WTC11 (cell line): ENCODE data around the gene RECK. TPM values are rescaled to one million over a fixed set of nuclear protein-coding genes. Genes with fewer than 3 reads are reported as not detected.

ENCODE experiments used
- AFF4 ChIP-seq: sonication (generic); formaldehyde crosslinking; IDR thresholded peaks from 2 replicates; pipeline ENCODE4 v1.8.1; 2023; ENCODE audit warnings: mild to moderate bottlenecking, missing genetic modification reagents, borderline replicate concordance
- ATF1 ChIP-seq: sonication (generic); formaldehyde crosslinking; IDR thresholded peaks from 2 replicates; pipeline ENCODE4 v1.8.1; 2023; ENCODE audit warnings: mild to moderate bottlenecking, moderate library complexity, missing genetic modification reagents
- ELF4 ChIP-seq: sonication (generic); formaldehyde crosslinking; IDR thresholded peaks from 2 replicates; pipeline ENCODE4 v1.8.1; 2022; ENCODE audit warnings: low read depth, mild to moderate bottlenecking, moderate library complexity, missing genetic modification reagents
- FOXK1 ChIP-seq: sonication (generic); formaldehyde crosslinking; IDR thresholded peaks from 2 replicates; pipeline ENCODE4 v1.8.0; 2022; ENCODE audit warnings: mild to moderate bottlenecking, moderate library complexity, missing genetic modification reagents
- GTF2I ChIP-seq: fragments of 250-450 bp; sonication (Bioruptor Pico); conservative IDR thresholded peaks from 2 replicates; pipeline ENCODE4 v1.4.0; 2021; ENCODE audit warnings: mild to moderate bottlenecking
- HMGA2 ChIP-seq: fragments of 250-450 bp; sonication (Bioruptor Pico); IDR thresholded peaks from 2 replicates; pipeline ENCODE4 v1.4.0; 2021; ENCODE audit warnings: mild to moderate bottlenecking, moderate library complexity
- HMGXB4 ChIP-seq: sonication (generic); formaldehyde crosslinking; IDR thresholded peaks from 2 replicates; pipeline ENCODE4 v1.8.1; 2023; ENCODE audit warnings: mild to moderate bottlenecking, moderate library complexity, missing genetic modification reagents
- MAX ChIP-seq: sonication (generic); formaldehyde crosslinking; IDR thresholded peaks from 2 replicates; pipeline ENCODE4 v1.8.0; 2022; ENCODE audit warnings: mild to moderate bottlenecking, missing genetic modification reagents
- NFATC4 ChIP-seq: fragments of 250-450 bp; sonication (Bioruptor Pico); IDR thresholded peaks from 2 replicates; pipeline ENCODE4 v1.9.0; 2021; ENCODE audit warnings: mild to moderate bottlenecking
- NFYB ChIP-seq: sonication (generic); formaldehyde crosslinking; conservative IDR thresholded peaks from 2 replicates; pipeline ENCODE4 v1.8.0; 2022; ENCODE audit warnings: low read depth, missing genetic modification reagents
- PREB ChIP-seq: sonication (generic); formaldehyde crosslinking; IDR thresholded peaks from 2 replicates; pipeline ENCODE4 v1.8.1; 2022; ENCODE audit warnings: mild to moderate bottlenecking, missing genetic modification reagents, moderate library complexity, borderline replicate concordance
- SMAD3 ChIP-seq: sonication (generic); formaldehyde crosslinking; IDR thresholded peaks from 2 replicates; pipeline ENCODE4 v1.8.0; 2022; ENCODE audit warnings: missing genetic modification reagents, mild to moderate bottlenecking, borderline replicate concordance
- SMAD4 ChIP-seq: sonication (generic); formaldehyde crosslinking; IDR thresholded peaks from 2 replicates; pipeline ENCODE4 v1.8.0; 2022; ENCODE audit warnings: mild to moderate bottlenecking, missing genetic modification reagents
- TEAD1 ChIP-seq: sonication (generic); formaldehyde crosslinking; IDR thresholded peaks from 2 replicates; pipeline ENCODE4 v1.8.0; 2022; ENCODE audit warnings: mild to moderate bottlenecking, missing genetic modification reagents
- ZNF232 ChIP-seq: sonication (generic); formaldehyde crosslinking; IDR thresholded peaks from 2 replicates; pipeline ENCODE4 v1.8.0; 2022; ENCODE audit warnings: mild to moderate bottlenecking, missing genetic modification reagents
- ZNF423 ChIP-seq: fragments of 250-450 bp; sonication (Bioruptor Pico); IDR thresholded peaks from 2 replicates; pipeline ENCODE4 v2.1.2; 2022; ENCODE audit warnings: mild to moderate bottlenecking, moderate library complexity
- ZNF512 ChIP-seq: sonication (generic); formaldehyde crosslinking; IDR thresholded peaks from 2 replicates; pipeline ENCODE4 v1.8.1; 2022; ENCODE audit warnings: missing genetic modification reagents, borderline replicate concordance
- ZNF671 ChIP-seq: fragments of 250-450 bp; sonication (Bioruptor Pico); IDR thresholded peaks from 2 replicates; pipeline ENCODE4 v1.8.0; 2021; ENCODE audit warnings: mild to moderate bottlenecking
- ZSCAN18 ChIP-seq: fragments of 250-450 bp; sonication (Bioruptor Pico); IDR thresholded peaks from 2 replicates; pipeline ENCODE4 v2.1.2; 2022; ENCODE audit warnings: mild to moderate bottlenecking, moderate library complexity
- total RNA-seq: library from RNA; stranded (reverse); gene quantifications from 3 replicates; pipeline ENCODE4 v1.2.3, GENCODE V29; 2021
- TF ChIP-seq, protein P1 (sequence below): sonication (generic); formaldehyde crosslinking; IDR thresholded peaks from 2 replicates; pipeline ENCODE4 v1.8.1; 2023; ENCODE audit warnings: mild to moderate bottlenecking, missing genetic modification reagents
- TF ChIP-seq, protein P2 (sequence below): fragments of 250-450 bp; sonication (Bioruptor Pico); conservative IDR thresholded peaks from 2 replicates; pipeline ENCODE4 v1.9.0; 2021; ENCODE audit warnings: mild to moderate bottlenecking
- TF ChIP-seq, protein P3 (sequence below): fragments of 250-450 bp; sonication (Bioruptor Pico); IDR thresholded peaks from 2 replicates; pipeline ENCODE4 v1.9.0; 2021; ENCODE audit warnings: mild to moderate bottlenecking
- TF ChIP-seq, protein P4 (sequence below): sonication (generic); formaldehyde crosslinking; IDR thresholded peaks from 2 replicates; pipeline ENCODE4 v1.8.1; 2023; ENCODE audit warnings: mild to moderate bottlenecking, missing genetic modification reagents, moderate library complexity

Gene RECK
- total RNA-seq, 1 experiment from 2014 or later, result 11.2 TPM

DNA sequence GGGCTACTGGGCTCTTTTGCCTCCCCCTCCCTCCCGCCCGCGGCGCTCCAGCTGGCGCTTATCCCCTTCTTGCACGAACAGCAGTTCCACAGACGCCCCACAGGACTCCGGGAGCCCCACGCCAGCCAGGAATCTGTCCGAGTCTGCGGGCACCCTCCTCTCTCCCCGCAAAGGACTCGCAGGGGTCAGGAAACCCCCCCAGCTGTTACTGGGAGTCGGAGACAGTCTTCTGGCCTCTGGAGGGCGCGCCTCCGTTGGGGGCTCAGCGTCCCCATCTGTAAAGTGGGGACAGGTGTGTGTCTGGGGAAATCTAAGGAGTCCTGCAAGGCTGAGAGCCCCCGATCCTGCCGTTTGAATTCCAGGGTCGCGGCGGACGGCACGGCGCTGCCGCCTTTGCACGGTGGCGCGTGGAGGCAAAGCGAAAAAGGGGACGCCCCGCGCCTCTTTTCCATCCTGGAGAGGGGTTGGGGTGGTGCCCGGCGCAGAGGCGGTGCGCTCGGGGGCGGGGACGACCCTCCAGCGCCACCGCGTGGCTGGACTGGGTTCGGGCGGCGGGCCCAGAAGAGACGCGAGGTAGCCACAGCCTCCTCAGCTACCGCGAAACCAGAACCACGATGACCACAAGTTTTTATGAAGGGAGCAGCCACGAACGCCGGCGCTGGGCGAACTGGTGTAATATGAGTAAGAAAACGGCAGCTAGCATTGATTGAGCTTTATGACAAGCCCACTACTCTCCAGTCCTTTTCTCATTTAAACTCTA, 129.6 kb downstream of the RECK start (continued):
- no peak for TF ChIP-seq AFF4 (CRISPR knock-in tag)
- TF ChIP-seq HMGXB4, result peak; percentile 79
- no peak for TF ChIP-seq ZNF671 (CRISPR knock-in tag)
- no peak for TF ChIP-seq ZNF423
- TF ChIP-seq TEAD1 (CRISPR knock-in tag), result peak; percentile 50; the same call in 1 of the 2 replicates
- TF ChIP-seq SMAD4 (CRISPR knock-in tag), result no peak
- TF ChIP-seq, protein P1, sequence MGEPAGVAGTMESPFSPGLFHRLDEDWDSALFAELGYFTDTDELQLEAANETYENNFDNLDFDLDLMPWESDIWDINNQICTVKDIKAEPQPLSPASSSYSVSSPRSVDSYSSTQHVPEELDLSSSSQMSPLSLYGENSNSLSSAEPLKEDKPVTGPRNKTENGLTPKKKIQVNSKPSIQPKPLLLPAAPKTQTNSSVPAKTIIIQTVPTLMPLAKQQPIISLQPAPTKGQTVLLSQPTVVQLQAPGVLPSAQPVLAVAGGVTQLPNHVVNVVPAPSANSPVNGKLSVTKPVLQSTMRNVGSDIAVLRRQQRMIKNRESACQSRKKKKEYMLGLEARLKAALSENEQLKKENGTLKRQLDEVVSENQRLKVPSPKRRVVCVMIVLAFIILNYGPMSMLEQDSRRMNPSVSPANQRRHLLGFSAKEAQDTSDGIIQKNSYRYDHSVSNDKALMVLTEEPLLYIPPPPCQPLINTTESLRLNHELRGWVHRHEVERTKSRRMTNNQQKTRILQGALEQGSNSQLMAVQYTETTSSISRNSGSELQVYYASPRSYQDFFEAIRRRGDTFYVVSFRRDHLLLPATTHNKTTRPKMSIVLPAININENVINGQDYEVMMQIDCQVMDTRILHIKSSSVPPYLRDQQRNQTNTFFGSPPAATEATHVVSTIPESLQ, result no peak
- TF ChIP-seq ZNF232, result peak; percentile 52; the same call in 1 of the 2 replicates
- TF ChIP-seq, protein P2, sequence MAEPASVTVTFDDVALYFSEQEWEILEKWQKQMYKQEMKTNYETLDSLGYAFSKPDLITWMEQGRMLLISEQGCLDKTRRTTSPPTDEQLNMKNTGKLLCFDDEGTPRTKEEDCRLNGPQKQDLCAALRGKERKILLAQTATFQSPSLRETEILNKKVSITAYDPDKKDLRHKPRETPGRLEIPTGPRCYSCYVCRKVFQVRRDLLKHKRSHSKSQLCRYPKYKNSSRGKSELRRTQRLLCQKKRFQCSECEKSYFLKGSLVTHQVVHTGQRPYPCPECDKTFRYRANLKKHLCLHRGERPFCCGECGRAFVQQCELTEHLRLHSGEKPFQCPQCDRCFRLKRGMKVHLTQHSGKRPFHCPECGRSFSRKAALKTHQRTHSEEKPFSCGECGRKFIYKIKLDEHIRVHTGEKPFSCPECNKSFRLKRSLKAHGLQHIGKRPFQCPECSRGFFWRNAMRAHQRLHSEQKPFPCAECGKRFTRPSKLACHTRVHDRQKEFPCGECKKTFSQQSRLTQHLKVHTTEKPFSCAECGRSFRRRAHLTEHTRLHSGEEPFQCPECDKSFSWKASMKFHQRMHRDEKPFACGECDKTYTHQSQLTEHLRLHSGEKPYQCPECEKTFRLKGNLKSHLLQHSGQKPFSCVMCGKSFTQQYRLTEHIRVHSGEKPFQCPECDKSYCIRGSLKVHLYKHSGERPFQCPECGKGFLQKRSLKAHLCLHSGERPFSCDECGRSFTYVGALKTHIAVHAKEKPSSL (CRISPR knock-in tag), result no peak
- TF ChIP-seq HMGA2, result no peak
- no peak for TF ChIP-seq ATF1 (CRISPR knock-in tag)
- peak; percentile 99 for TF ChIP-seq GTF2I (CRISPR knock-in tag)
- TF ChIP-seq NFATC4 (CRISPR knock-in tag), result no peak
- no peak for TF ChIP-seq PREB (CRISPR knock-in tag)
- no peak for TF ChIP-seq ELF4 (CRISPR knock-in tag)
- TF ChIP-seq MAX (CRISPR knock-in tag), result peak; percentile 56
- no peak for TF ChIP-seq FOXK1 (CRISPR knock-in tag)
- TF ChIP-seq ZSCAN18, result no peak
- TF ChIP-seq SMAD3 (CRISPR knock-in tag), result no peak
- TF ChIP-seq NFYB (CRISPR knock-in tag), result no peak
- TF ChIP-seq, protein P3, sequence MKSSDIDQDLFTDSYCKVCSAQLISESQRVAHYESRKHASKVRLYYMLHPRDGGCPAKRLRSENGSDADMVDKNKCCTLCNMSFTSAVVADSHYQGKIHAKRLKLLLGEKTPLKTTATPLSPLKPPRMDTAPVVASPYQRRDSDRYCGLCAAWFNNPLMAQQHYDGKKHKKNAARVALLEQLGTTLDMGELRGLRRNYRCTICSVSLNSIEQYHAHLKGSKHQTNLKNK (CRISPR knock-in tag), result no peak
- TF ChIP-seq, protein P4, sequence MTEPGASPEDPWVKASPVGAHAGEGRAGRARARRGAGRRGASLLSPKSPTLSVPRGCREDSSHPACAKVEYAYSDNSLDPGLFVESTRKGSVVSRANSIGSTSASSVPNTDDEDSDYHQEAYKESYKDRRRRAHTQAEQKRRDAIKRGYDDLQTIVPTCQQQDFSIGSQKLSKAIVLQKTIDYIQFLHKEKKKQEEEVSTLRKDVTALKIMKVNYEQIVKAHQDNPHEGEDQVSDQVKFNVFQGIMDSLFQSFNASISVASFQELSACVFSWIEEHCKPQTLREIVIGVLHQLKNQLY (CRISPR knock-in tag), result no peak
- TF ChIP-seq ZNF512, result no peak
